MV-4-11 (cell line): ENCODE measurements around the gene CFB.
A peak's percentile ranks its signal among the peaks of the same experiment; 100 is the strongest.
"Not testable (repeated sequence)": the region's sequence is repeated elsewhere in the genome, so short reads cannot be mapped to it uniquely, and the experiment has no call there.

Experiments used
- DNase-seq: peaks from one replicate; lab custom pipeline; 2025; lab: John Stamatoyannopoulos, UW

Gene CFB

DNA sequence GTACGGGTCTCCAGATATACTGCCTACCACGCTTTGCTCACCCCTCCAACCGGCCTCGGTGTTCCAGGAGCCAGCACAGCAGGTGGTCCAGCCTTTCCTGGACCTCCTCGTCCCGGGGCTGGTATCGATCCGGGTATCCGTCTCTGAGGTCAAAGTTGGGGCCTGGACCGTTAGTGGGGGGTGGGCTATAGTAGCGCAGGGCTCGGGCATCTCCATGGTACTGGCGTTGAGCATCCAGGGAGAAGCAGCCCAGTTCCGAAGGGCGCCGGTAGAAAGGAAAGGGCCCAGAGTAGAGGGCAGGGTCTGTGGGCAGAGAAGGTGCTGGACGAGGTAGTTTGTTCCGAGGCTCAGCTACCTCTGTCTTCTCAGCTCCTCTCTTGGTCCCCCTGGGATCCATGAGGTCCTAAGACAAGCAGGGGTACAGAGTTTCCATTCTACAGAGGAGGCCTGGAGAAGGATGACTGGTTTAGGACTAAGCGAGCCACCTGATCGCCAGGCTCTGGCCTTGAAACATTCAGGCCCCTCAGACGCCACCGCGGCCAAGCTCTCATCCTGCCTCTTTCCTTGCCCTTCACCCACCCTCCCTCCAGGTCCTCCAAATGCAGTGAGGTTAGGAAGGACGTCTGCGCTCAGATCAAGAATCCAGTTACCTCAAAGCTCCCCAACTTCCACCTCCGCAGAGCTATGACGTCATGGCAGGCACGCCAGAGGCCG, 25.5 kb downstream of the CFB start:
- no peak for DNase-seq

- peak; percentile 97 for DNase-seq
These were observed 26.3 kb downstream of the CFB start, which contains the start of gene DXO for GRCh38 chr6:31971993-31972708. Gene DXO (minus strand): TSS chr6:31972138. CDS start chr6:31971675, 463 bp downstream.

DNA sequence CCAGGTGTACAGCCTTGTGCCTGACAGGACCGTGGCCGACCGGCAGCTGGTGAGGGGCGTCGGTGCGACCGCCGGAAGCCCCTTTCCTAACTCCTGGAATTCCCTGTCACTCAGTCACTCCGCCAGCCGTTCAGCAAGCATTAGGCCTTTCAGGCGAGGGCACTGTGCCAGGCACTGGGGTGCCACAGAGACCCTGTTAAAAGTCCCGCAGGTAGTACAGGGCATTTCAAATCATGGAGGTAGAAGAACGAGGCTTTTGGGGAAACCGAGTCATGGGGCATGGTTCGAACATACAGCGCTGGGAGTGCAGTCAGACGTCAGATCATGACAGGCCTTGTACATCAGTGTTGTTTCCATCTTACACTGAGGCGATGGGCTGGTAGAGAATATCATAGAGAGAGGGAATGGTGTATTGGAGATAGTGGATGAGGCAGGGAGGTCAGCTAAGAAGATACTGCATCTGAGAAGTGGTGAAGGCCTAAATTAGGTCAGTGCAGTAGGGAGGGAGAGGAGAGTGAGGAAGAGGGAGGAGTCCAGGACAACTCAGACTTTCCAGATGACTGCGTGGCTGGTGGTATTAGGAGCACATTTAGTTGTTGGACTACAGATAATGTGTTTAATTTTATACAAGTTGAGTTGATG, 26.9 kb downstream of the CFB start:
- DNase-seq, result no peak

DNA sequence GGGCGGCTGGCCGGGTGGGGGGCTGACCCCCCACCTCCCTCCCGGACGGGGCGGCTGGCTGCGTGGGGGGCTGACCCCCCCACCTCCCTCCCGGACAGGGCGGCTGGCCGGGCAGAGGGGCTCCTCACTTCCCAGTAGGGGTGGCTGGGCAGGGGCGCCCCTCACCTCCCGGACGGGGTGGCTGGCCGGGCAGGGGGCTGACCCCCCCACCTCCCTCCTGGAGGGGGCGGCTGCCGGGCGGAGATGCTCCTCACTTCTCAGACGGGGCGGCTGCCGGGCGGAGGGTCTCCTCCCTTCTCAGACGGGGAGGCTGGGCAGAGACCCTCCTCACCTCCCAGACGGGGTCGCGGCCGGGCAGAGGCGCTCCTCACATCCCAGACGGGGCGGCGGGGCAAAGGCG, 30.2 kb downstream of the CFB start:
- not testable (repeated sequence) for DNase-seq

DNA sequence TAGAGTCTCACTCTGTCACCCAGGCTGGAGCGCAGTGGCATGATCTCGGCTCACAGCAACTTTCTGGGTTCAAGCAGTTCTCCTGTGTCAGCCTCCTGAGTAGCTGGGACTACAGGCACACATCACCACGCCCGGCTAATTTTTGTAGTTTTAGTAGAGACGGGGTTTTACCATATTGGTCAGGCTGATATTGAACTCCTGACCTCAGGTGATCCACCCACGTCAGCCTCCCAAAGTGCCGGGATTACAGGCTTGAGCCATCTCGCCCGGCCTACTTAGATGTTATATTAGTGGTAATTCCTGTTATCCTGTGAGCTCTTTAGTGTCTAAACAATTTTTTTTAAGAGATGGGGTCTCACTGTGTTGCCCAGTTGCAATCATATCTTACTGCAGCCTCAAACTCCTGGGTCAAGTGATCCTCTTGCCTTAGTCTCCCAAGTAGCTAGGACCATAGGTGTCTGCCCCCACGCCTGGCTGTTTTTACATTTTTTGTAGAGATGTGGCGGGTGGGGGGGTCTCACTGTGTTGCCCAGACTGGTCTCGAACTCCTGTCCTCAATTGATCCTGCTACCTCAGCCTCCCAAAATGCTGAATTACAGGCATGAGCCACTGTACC, 32.0 kb downstream of the CFB start:
- no peak for DNase-seq

DNA sequence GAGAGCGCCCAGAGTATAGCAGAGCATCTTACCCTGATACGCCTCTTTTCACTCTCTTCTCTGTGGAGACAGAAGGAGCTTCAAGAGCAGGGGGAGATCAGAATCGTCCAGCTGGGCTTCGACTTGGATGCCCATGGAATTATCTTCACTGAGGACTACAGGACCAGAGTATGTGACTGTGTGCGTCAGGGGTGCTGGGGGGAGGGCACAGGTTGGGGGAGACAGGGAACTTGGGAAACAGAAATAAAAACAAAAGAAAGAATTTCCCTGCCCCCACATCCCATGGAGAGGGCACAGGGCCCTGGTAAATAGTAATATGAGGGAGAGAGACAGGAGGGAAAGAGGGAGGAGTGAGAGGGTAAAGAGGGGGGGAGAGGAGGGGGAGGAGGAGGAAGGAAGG, 32.9 kb downstream of the CFB start:
- DNase-seq, result no peak

GRCh38 chr6:31979238-31979898, 33.5 kb downstream of the CFB start:
- no peak for DNase-seq

DNA sequence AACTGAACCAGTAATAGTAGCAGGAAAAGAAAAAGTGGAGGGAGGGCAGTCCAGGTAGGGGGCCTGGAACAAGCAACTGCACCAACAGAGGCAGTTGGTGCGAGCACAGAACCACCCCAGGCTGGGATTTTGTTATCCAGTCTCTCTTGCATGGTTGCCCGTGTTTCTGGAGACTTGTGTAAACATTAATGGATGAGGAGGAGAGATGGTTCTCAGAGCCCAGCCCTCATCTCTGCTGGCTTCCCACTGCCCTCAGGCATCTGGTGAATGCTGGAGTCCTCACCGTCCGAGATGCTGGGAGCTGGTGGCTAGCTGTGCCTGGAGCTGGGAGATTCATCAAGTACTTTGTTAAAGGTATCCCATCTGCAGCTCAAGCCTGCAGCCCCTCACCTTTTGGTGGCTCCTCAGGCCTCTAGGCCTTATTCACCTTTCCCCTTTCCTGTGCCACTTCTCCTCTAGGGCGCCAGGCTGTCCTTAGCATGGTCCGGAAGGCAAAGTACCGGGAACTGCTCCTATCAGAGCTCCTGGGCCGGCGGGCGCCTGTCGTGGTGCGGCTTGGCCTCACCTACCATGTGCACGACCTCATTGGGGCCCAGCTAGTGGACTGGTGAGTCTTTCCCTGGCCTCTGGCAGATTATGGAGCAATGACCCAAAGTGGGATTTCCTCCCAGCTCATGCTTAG, 34.4 kb downstream of the CFB start:
- not testable (repeated sequence) for DNase-seq

GRCh38 chr6:31980998-31981397, 35.1 kb downstream of the CFB start:
- DNase-seq, result not testable (repeated sequence)

DNA sequence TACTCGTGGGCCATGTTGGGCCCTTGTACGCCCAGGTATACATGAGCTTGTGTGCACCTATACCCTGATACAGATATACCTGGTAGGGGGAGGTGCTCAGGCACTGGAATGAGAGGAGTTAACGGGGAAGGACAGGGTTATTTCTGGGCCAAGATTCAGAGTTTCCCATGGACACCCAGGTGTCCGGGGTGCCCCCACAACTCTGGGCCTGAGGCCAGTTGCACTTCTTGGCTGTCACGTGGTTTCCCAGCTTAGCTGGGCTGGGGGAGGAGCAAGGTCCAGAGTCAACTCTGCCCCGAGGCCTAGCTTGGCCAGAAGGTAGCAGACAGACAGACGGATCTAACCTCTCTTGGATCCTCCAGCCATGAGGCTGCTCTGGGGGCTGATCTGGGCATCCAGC, 35.8 kb downstream of the CFB start, which contains the start of gene C4A:
TSS of gene C4A (plus strand) at position 314 of the 400 bp plus-strand sequence. CDS start at position 365, 51 bp downstream.
- not testable (repeated sequence) for DNase-seq

DNA sequence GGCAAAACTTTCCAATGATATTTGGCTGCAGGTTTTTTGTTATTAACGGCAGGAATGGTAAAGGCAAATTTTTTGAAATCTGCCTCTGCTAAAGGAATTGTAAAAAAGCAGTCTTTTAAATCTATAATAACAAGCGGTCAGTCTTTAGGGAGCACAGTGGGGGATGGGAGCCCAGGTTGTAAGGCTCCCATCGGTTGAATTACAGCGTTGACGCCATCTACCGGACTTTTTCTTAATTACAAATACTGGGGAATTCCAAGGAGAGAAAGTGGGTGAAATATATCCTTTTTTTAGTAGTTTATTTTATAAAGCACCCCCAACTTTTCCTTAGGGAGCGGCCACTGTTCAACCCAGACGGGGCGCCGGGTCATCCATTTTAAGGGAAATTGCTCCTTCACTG, 43.5 kb downstream of the CFB start:
- not testable (repeated sequence) for DNase-seq

DNA sequence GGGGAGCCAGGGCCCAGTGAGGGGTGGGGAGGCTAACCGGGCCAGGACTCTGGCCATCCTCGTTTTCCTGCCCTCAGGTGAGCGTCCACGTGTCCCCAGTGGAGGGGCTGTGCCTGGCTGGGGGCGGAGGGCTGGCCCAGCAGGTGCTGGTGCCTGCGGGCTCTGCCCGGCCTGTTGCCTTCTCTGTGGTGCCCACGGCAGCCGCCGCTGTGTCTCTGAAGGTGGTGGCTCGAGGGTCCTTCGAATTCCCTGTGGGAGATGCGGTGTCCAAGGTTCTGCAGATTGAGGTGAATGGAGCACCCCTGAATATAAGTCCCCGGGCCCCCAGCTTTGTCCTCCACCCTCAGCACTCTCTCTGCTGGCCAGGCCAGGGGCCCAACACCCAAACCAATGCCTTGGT, 48.5 kb downstream of the CFB start:
- DNase-seq, result not testable (repeated sequence)

GRCh38 chr6:31996385-31996784, 50.5 kb downstream of the CFB start:
- DNase-seq, result not testable (repeated sequence)
